OCI-LY7 (cell line): ENCODE results near the gene ZMYND8.

Experiments used
- CTCF ChIP-seq: fragments of 200-600 bp; sonication (generic); conservative IDR thresholded peaks from 2 replicates; pipeline ENCODE4 v1.5.1; 2014; ENCODE audit warnings: mild to moderate bottlenecking, antibody characterized with exemption, low read length, moderate library complexity, mixed read lengths
- EZH2phosphoT487 ChIP-seq: fragments of 200-600 bp; sonication (generic); IDR thresholded peaks from 2 replicates; pipeline ENCODE4 v1.6.1; 2018; ENCODE audit warnings: low read depth, borderline replicate concordance, mild to moderate bottlenecking, mixed run types, antibody characterized with exemption, low read length, moderate library complexity, mixed read lengths

DNA sequence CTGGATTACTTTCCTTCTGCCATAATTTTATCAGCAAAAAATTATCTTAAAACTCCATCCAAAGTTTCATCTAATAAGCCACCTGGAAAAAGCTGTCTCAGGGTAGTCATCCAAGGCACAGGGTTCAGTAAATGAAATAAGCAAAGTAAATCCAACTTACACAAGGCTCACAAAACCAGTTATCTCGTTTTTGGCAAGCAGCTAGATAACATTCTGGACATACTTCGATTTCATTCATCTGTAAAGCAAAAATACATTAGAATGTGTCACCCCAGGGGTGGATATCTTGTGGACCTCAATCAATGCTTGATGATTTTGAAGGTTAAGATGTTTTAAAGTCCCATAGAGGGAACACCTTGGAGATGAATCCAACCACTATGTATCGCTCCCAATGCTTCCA is 73.1 kb downstream of the ZMYND8 start:
- TF ChIP-seq CTCF, result no peak
- TF ChIP-seq EZH2phosphoT487, result no peak
